ENCODE measurements around the gene PGA4. TPM values are rescaled to one million over a fixed set of nuclear protein-coding genes. Genes with fewer than 3 reads are reported as not detected.
"Not testable (repeated sequence)": the region's sequence is repeated elsewhere in the genome, so short reads cannot be mapped to it uniquely, and the experiment has no call there.

The PGA4 gene
- total RNA-seq, 5 donors from 2014 or later (not counting 1 experiment from before 2014, with no cell fraction given) = not detected

DNA sequence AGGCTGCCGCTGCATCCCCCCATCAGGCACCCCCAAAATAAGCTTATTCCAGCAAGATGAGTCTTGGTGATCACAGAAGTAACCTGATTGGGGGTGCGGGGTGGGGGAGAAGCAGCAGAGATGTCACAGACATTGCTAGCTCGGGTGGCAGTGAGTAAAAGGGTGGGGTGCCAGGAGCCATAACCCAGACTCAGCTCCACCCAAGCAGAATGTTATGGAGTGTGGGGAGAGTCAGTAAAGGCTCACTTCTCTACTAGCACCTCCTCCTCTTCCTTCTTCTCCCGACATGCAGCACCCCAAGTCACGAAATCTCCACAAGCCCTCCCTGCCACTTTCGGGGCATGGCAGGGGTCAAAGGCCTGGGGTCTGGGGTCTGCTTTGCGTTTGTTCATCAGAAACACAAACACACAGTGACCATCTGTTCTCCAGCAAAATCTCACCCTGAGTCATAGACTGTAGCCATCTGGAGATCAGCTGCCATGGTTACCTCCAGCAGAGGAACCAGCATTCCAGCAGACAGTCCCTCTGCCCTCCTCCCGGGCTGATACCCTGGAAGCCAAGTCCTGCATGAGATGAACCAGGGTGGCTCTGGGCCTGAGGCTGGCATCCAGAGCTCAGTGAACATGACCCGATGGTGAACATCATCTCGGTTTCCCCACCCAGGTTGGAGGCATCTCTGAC, 4.5 kb downstream of the PGA4 start:
- H3K27ac ChIP-seq (ENCODE audit: low read length); H3K4me3 ChIP-seq (ENCODE audit: control insufficient read depth in 1 of 2, extremely low read depth in 1 of 2, low read length in 1 of 2); H3K36me3 Mint-ChIP-seq; H3K4me1 Mint-ChIP-seq; H3K9me3 ChIP-seq; H3K27me3 Mint-ChIP-seq; H3K36me3 ChIP-seq (ENCODE audit: control insufficient read depth in 2 of 2, extremely low read depth in 1 of 2, insufficient read depth in 1 of 2, low read length in 1 of 2); POLR2A ChIA-PET; H3K27ac Mint-ChIP-seq; ATAC-seq (replicated peaks in 1 of 4); H3K9me3 Mint-ChIP-seq; H3K4me1 ChIP-seq (ENCODE audit: control insufficient read depth in 1 of 2, extremely low read depth in 1 of 2, insufficient read depth in 2 of 2, low read length in 2 of 2); H3K4me3 Mint-ChIP-seq; H3K27me3 ChIP-seq (replicated peaks in 1 of 2; ENCODE audit: control insufficient read depth in 2 of 2, extremely low read depth in 1 of 2, insufficient read depth in 2 of 2, low read length in 1 of 2); DNase-seq; CTCF ChIA-PET: not testable (repeated sequence)
- no CpG with 5 or more reads among the region's 10 CpGs for WGBS (ENCODE audit: insufficient coverage)

DNA sequence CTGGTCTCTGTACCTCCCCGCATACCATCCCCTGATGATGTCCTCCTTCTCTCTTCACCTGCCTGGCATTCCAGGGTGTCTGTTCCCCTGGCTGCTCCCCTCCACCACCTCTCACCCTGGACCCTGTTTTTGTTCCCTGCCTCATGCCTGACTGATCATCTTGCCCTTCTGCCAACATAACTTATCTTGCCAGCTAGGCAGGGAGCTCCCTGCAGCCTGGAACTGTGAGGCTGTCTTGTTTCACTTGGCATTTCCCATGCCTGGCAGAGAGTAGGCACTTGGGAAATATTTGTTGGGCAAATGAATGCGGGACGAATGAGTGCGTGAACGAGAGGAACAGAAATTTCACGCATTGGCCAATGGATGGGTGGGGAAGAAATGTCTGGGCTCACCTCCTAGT, 7.3 kb downstream of the PGA4 start:
- H3K9me3 Mint-ChIP-seq; H3K4me1 Mint-ChIP-seq; ATAC-seq (replicated peaks in 1 of 4); H3K36me3 Mint-ChIP-seq; CTCF ChIA-PET; H3K27ac Mint-ChIP-seq; H3K27me3 ChIP-seq (replicated peaks in 1 of 2; ENCODE audit: control insufficient read depth in 2 of 2, extremely low read depth in 1 of 2, insufficient read depth in 2 of 2, low read length in 1 of 2); H3K27me3 Mint-ChIP-seq; H3K4me3 ChIP-seq (ENCODE audit: control insufficient read depth in 1 of 2, extremely low read depth in 1 of 2, low read length in 1 of 2); H3K4me1 ChIP-seq (ENCODE audit: control insufficient read depth in 1 of 2, extremely low read depth in 1 of 2, insufficient read depth in 2 of 2, low read length in 2 of 2); H3K27ac ChIP-seq (ENCODE audit: low read length); DNase-seq; H3K36me3 ChIP-seq (ENCODE audit: control insufficient read depth in 2 of 2, extremely low read depth in 1 of 2, insufficient read depth in 1 of 2, low read length in 1 of 2); H3K9me3 ChIP-seq; H3K4me3 Mint-ChIP-seq; POLR2A ChIA-PET: not testable (repeated sequence)
- no CpG with 5 or more reads among the region's 6 CpGs for WGBS (ENCODE audit: insufficient coverage)

DNA sequence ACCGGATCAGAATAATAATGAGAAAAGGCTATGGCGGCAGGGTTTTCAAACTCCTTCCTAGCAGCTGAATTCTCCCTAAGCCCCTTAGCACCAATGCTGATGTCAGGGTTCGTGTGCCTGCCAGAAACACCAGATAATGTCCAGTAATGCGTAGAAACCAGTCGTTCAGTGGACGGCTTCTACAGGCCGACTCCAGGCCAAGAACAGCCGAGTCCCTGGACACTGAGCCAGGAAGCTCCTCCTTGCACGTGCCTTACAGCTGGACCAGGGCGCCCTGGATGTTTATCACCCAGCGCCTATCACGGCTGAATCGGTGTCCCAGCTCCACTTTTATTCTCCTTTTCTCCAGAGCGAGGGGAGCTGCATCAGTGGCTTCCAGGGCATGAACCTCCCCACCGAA, 8.9 kb downstream of the PGA4 start:
- H3K27me3 ChIP-seq (replicated peaks in 1 of 2; ENCODE audit: control insufficient read depth in 2 of 2, extremely low read depth in 1 of 2, insufficient read depth in 2 of 2, low read length in 1 of 2); H3K9me3 Mint-ChIP-seq; H3K36me3 Mint-ChIP-seq; H3K9me3 ChIP-seq; H3K27ac Mint-ChIP-seq; H3K4me1 ChIP-seq (ENCODE audit: control insufficient read depth in 1 of 2, extremely low read depth in 1 of 2, insufficient read depth in 2 of 2, low read length in 2 of 2); CTCF ChIA-PET; DNase-seq; H3K4me1 Mint-ChIP-seq; H3K27me3 Mint-ChIP-seq; POLR2A ChIA-PET; H3K4me3 ChIP-seq (ENCODE audit: control insufficient read depth in 1 of 2, extremely low read depth in 1 of 2, low read length in 1 of 2); ATAC-seq (replicated peaks in 1 of 4); H3K27ac ChIP-seq (ENCODE audit: low read length); H3K36me3 ChIP-seq (ENCODE audit: control insufficient read depth in 2 of 2, extremely low read depth in 1 of 2, insufficient read depth in 1 of 2, low read length in 1 of 2); H3K4me3 Mint-ChIP-seq: not testable (repeated sequence)
- WGBS (ENCODE audit: insufficient coverage) = no CpG with 5 or more reads among the region's 15 CpGs

DNA sequence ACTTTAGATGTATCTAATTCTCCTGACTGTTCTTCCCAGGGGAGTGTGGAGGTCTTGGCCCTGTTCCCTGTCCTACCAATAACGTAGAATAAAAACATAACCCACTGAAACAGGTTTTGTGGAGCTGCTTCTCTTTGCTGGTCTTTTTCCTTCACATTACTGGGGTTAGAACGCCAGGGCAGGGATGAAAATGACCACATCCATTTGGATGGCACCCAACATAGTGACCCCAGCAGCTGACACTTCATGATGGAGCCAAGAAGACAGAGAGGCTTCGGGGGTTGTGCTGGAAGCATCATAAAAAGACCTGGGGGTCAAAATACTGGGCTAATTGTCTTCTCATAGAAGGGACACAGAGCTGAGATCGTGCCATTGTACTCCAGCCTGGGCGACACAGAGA, 9.4 kb downstream of the PGA4 start:
- H3K4me1 Mint-ChIP-seq; H3K36me3 ChIP-seq (ENCODE audit: control insufficient read depth in 2 of 2, extremely low read depth in 1 of 2, insufficient read depth in 1 of 2, low read length in 1 of 2); H3K27me3 Mint-ChIP-seq; ATAC-seq (replicated peaks in 1 of 4); H3K27ac ChIP-seq (ENCODE audit: low read length); H3K4me1 ChIP-seq (ENCODE audit: control insufficient read depth in 1 of 2, extremely low read depth in 1 of 2, insufficient read depth in 2 of 2, low read length in 2 of 2); H3K9me3 ChIP-seq; H3K36me3 Mint-ChIP-seq; H3K27me3 ChIP-seq (replicated peaks in 1 of 2; ENCODE audit: control insufficient read depth in 2 of 2, extremely low read depth in 1 of 2, insufficient read depth in 2 of 2, low read length in 1 of 2); DNase-seq; H3K9me3 Mint-ChIP-seq; H3K4me3 ChIP-seq (ENCODE audit: control insufficient read depth in 1 of 2, extremely low read depth in 1 of 2, low read length in 1 of 2); CTCF ChIA-PET; POLR2A ChIA-PET; H3K4me3 Mint-ChIP-seq; H3K27ac Mint-ChIP-seq: not testable (repeated sequence)
- WGBS (ENCODE audit: insufficient coverage) = no CpG with 5 or more reads among the region's 5 CpGs

DNA sequence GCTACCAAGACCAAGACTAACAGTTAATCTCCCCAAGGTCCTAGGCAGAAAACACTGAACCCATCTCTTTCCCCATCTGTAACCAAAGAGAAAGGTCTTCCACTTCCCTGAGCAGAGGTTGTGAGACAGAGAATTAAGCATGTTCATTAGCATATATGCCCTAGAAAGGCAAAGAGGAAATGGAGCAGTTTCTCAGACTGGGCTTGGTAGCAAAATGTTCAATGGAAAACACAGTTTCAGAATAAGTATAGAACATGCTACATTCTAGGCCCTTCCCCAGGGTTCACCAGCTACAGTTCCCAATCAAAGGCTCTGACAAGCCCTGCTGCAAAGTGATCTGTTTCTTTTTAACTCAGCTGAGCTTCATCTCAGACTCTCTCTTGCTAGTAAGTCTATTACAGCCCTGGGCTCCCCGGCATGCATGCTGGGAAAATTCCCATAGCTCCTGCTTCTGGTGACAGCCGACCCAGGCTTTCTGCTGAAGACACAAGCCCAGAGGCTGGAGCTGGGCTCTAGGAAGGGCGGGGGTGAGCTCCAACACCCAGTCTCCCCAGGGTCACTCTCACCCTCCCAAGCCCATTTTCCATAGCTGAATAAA, 10.5 kb downstream of the PGA4 start:
- ATAC-seq (replicated peaks in 1 of 4); CTCF ChIA-PET; H3K27ac ChIP-seq (ENCODE audit: low read length); H3K36me3 ChIP-seq (ENCODE audit: control insufficient read depth in 2 of 2, extremely low read depth in 1 of 2, insufficient read depth in 1 of 2, low read length in 1 of 2); POLR2A ChIA-PET; H3K36me3 Mint-ChIP-seq; H3K9me3 ChIP-seq; H3K27me3 Mint-ChIP-seq; H3K9me3 Mint-ChIP-seq; H3K4me1 Mint-ChIP-seq; H3K27ac Mint-ChIP-seq; H3K4me1 ChIP-seq (ENCODE audit: control insufficient read depth in 1 of 2, extremely low read depth in 1 of 2, insufficient read depth in 2 of 2, low read length in 2 of 2); H3K4me3 Mint-ChIP-seq; H3K4me3 ChIP-seq (ENCODE audit: control insufficient read depth in 1 of 2, extremely low read depth in 1 of 2, low read length in 1 of 2); DNase-seq; H3K27me3 ChIP-seq (replicated peaks in 1 of 2; ENCODE audit: control insufficient read depth in 2 of 2, extremely low read depth in 1 of 2, insufficient read depth in 2 of 2, low read length in 1 of 2): not testable (repeated sequence)
- no CpG with 5 or more reads among the region's 3 CpGs for WGBS (ENCODE audit: insufficient coverage)

DNA sequence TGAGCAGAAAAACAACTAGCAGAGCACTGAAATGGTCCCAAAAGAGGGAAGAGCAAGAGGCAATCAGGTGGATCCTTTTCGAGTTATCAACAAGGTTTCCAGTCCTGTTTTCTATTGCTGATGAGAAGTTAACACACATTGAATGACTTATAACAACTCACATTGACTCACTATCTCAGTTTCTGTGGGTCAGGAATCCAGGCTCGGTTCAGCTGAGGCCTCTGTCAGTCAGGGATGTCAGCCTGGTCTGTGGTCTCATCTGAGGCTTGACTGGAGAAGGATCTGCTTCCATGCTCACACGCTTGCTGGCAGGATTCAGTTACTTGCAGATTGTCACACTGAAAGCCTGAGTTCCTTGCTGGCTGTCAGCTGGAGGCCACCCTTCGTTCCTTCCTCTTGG, 15.0 kb downstream of the PGA4 start:
- H3K27me3 ChIP-seq (replicated peaks in 1 of 2; ENCODE audit: control insufficient read depth in 2 of 2, extremely low read depth in 1 of 2, insufficient read depth in 2 of 2, low read length in 1 of 2); H3K4me1 Mint-ChIP-seq; H3K36me3 ChIP-seq (ENCODE audit: control insufficient read depth in 2 of 2, extremely low read depth in 1 of 2, insufficient read depth in 1 of 2, low read length in 1 of 2); H3K27ac ChIP-seq (ENCODE audit: low read length); H3K27ac Mint-ChIP-seq; H3K36me3 Mint-ChIP-seq; H3K4me3 Mint-ChIP-seq; CTCF ChIA-PET; DNase-seq; H3K4me3 ChIP-seq (ENCODE audit: control insufficient read depth in 1 of 2, extremely low read depth in 1 of 2, low read length in 1 of 2); H3K27me3 Mint-ChIP-seq; H3K9me3 Mint-ChIP-seq; H3K4me1 ChIP-seq (ENCODE audit: control insufficient read depth in 1 of 2, extremely low read depth in 1 of 2, insufficient read depth in 2 of 2, low read length in 2 of 2); ATAC-seq (replicated peaks in 1 of 4); H3K9me3 ChIP-seq; POLR2A ChIA-PET: not testable (repeated sequence)
- WGBS (ENCODE audit: insufficient coverage) = no CpG with 5 or more reads among the region's 4 CpGs

DNA sequence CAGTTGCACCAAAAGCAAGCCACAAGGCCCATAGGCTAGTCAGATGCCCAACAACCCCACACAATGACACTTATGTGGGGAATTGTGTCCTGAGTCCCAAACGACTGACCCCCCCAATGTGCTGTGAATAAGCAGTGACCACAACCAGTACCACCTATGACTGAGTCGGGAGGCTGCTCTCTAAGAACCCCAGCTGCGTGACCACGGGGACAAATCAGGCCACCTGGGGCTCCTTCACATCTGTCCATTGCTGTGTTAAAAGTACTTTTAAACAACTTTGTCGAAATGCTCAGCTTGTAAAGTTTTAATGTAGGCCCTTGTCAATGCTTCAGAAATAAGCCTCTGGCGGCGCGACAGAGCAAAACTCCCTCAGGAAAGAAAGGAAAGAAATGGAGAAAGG, 18.1 kb downstream of the PGA4 start:
- CTCF ChIA-PET; H3K9me3 Mint-ChIP-seq; DNase-seq; POLR2A ChIA-PET; H3K27ac ChIP-seq (ENCODE audit: low read length); H3K4me1 Mint-ChIP-seq; H3K27me3 Mint-ChIP-seq; H3K27me3 ChIP-seq (replicated peaks in 1 of 2; ENCODE audit: control insufficient read depth in 2 of 2, extremely low read depth in 1 of 2, insufficient read depth in 2 of 2, low read length in 1 of 2); H3K9me3 ChIP-seq; H3K27ac Mint-ChIP-seq; H3K4me1 ChIP-seq (ENCODE audit: control insufficient read depth in 1 of 2, extremely low read depth in 1 of 2, insufficient read depth in 2 of 2, low read length in 2 of 2); ATAC-seq (replicated peaks in 1 of 4); H3K36me3 ChIP-seq (ENCODE audit: control insufficient read depth in 2 of 2, extremely low read depth in 1 of 2, insufficient read depth in 1 of 2, low read length in 1 of 2); H3K36me3 Mint-ChIP-seq; H3K4me3 ChIP-seq (ENCODE audit: control insufficient read depth in 1 of 2, extremely low read depth in 1 of 2, low read length in 1 of 2); H3K4me3 Mint-ChIP-seq: not testable (repeated sequence)
- 68% methylated on average over 3 of the region's 8 CpGs for WGBS (ENCODE audit: insufficient coverage)

All from T-cell (primary cell).